Measurements from ENCODE around the gene HUS1. TPM values are rescaled to one million over a fixed set of nuclear protein-coding genes. Genes with fewer than 3 reads are reported as not detected.

The HUS1 gene
- total and polyA plus RNA-seq, 2 of the 13 experiments (the other 11 are each of a cell fraction or from before 2014, with no cell fraction given): 14.8 to 16.9 TPM

GRCh38 chr7:47931005-47932004 is 48.1 kb downstream of the HUS1 start (continued):
- TF ChIP-seq, protein P1, sequence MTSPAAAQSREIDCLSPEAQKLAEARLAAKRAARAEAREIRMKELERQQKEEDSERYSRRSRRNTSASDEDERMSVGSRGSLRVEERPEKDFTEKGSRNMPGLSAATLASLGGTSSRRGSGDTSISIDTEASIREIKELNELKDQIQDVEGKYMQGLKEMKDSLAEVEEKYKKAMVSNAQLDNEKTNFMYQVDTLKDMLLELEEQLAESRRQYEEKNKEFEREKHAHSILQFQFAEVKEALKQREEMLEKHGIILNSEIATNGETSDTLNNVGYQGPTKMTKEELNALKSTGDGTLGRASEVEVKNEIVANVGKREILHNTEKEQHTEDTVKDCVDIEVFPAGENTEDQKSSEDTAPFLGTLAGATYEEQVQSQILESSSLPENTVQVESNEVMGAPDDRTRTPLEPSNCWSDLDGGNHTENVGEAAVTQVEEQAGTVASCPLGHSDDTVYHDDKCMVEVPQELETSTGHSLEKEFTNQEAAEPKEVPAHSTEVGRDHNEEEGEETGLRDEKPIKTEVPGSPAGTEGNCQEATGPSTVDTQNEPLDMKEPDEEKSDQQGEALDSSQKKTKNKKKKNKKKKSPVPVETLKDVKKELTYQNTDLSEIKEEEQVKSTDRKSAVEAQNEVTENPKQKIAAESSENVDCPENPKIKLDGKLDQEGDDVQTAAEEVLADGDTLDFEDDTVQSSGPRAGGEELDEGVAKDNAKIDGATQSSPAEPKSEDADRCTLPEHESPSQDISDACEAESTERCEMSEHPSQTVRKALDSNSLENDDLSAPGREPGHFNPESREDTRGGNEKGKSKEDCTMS (CRISPR knock-in tag; conservative IDR thresholded peaks at IDR 0.05): no peak
- no peak for TF ChIP-seq ZNF275 (CRISPR knock-in tag; IDR thresholded peaks at IDR 0.05; ENCODE audit: borderline replicate concordance)
- no peak for TF ChIP-seq PRDM10 (CRISPR knock-in tag; IDR thresholded peaks at IDR 0.05; ENCODE audit: low read depth)
- no peak for TF ChIP-seq KMT2A (CRISPR knock-in tag; IDR thresholded peaks at IDR 0.05)
